HCT116 (cell line): ENCODE measurements around the gene TEAD2. TPM values are rescaled to one million over a fixed set of nuclear protein-coding genes. Genes with fewer than 3 reads are reported as not detected.
A peak's percentile ranks its signal among the peaks of the same experiment; 100 is the strongest.
"Not testable (repeated sequence)": the region's sequence is repeated elsewhere in the genome, so short reads cannot be mapped to it uniquely, and the experiment has no call there.

ENCODE experiments used
- ATAC-seq: fragments of 200-7000 bp; cut with Tn5 transposase; 2 replicates; pipeline ENCODE4 v1.9.1; 2020; ENCODE audit warnings: mild to moderate bottlenecking, moderate library complexity
- BruUV-seq: library from RNA; stranded (reverse); fragments of 400-500 nt; replicated peaks from 2 replicates; lab custom pipeline; 2021; lab: Mats Ljungman, UMichigan
- CTCF ChIA-PET: fragments of 300-600 bp; sonication (Branson Sonifier 250); formaldehyde crosslinking; loops from one replicate; lab custom pipeline; 2021; ENCODE audit warnings: antibody characterized with exemption; lab: Charles Lee
- POLR2A ChIA-PET: fragments of 300-600, 350-600 bp; sonication (Branson Sonifier 250); formaldehyde crosslinking; loops from one replicate; lab custom pipeline; 2021; ENCODE audit warnings: antibody characterized with exemption; lab: Charles Lee
- RAD21 ChIA-PET, 2 experiments: fragments of 300-600 bp; sonication (Branson Sonifier 250); formaldehyde crosslinking; loops; one replicate each; lab custom pipeline; 2023; ENCODE audit warnings: low total read pairs in 2 of 2; ENCODE audit not compliant: uncharacterized antibody in 2 of 2, unreplicated experiment in 2 of 2, low non-redundant PET in 1 of 2; lab: Charles Lee
- DNase-seq: peaks from one replicate; pipeline ENCODE4 v3.0.0-alpha.2; 2010; ENCODE audit warnings: low read depth, low spot score
- H2AFZ ChIP-seq: fragments of 200-600 bp; shearing (Covaris generic), sonication (generic); 2 replicates; pipeline ENCODE4 v1.6.1; 2017; ENCODE audit warnings: low read depth, mixed run types, mixed read lengths, antibody characterized with exemption, low read length; ENCODE audit not compliant: poor library complexity, severe bottlenecking
- H3K27ac ChIP-seq: 2 replicates; pipeline ENCODE4 v1.5.1; 2012; ENCODE audit warnings: low read depth, low read length
- H3K27me3 ChIP-seq: fragments of 200-600 bp; sonication (generic); 2 replicates; pipeline ENCODE4 v1.6.1; 2016; ENCODE audit warnings: mixed run types, low read length, mixed read lengths; ENCODE audit not compliant: insufficient read depth
- H3K36me3 ChIP-seq, 2 experiments: fragments of 200-500 bp in 1 of 2; fragments of 200-600 bp in 1 of 2; sonication (Bioruptor generic) in 1 of 2; sonication (generic) in 1 of 2; 2 replicates each; pipeline versions ENCODE4 v1.5.1 to v1.6.1; 2014 to 2016; ENCODE audit warnings: low read length in 2 of 2, inconsistent platforms in 1 of 2, mixed read lengths in 1 of 2, mixed run types in 1 of 2; ENCODE audit not compliant: insufficient read depth in 2 of 2, control insufficient read depth in 1 of 2
- H3K4me1 ChIP-seq, 2 experiments: fragments of 200-600 bp in 1 of 2; sonication (generic) in 1 of 2; 2 replicates each; pipeline versions ENCODE4 v1.5.1 to v1.6.1; 2012 to 2017; ENCODE audit warnings: low read length in 2 of 2, inconsistent platforms in 1 of 2, mild to moderate bottlenecking in 1 of 2, mixed read lengths in 1 of 2, mixed run types in 1 of 2, moderate library complexity in 1 of 2; ENCODE audit not compliant: insufficient read depth in 2 of 2, control insufficient read depth in 1 of 2
- H3K4me2 ChIP-seq: fragments of 200-600 bp; sonication (generic); 2 replicates; pipeline ENCODE4 v1.6.1; 2017; ENCODE audit warnings: mixed run types, low read length, mixed read lengths
- H3K4me3 ChIP-seq, 2 experiments: fragments of 200-600 bp in 1 of 2; sonication (generic) in 1 of 2; replicated peaks in 1 of 2; 2 replicates each; pipeline ENCODE4 v1.5.1; 2011 to 2016; ENCODE audit warnings: low read length in 2 of 2, control low read depth in 1 of 2, low read depth in 1 of 2, mild to moderate bottlenecking in 1 of 2, mixed read lengths in 1 of 2, mixed run types in 1 of 2
- H3K79me2 ChIP-seq: fragments of 200-600 bp; sonication (generic); 2 replicates; pipeline ENCODE4 v1.6.1; 2017; ENCODE audit warnings: mild to moderate bottlenecking, mixed run types, low read length, moderate library complexity, mixed read lengths; ENCODE audit not compliant: insufficient read depth
- H3K9ac ChIP-seq: fragments of 200-600 bp; sonication (generic); 2 replicates; pipeline ENCODE4 v1.6.1; 2016; ENCODE audit warnings: low read length, mixed read lengths
- H3K9me2 ChIP-seq: fragments of 200-600 bp; sonication (generic), shearing (Covaris generic); 2 replicates; pipeline ENCODE4 v1.6.1; 2017; ENCODE audit warnings: mixed run types, mild to moderate bottlenecking, moderate library complexity; ENCODE audit not compliant: insufficient read depth
- H3K9me3 ChIP-seq, 2 experiments: fragments of 200-500 bp in 1 of 2; fragments of 200-600 bp in 1 of 2; sonication (Bioruptor generic) in 1 of 2; sonication (generic) in 1 of 2; 2 replicates each; pipeline ENCODE4 v1.6.1; 2014 to 2017; ENCODE audit warnings: low read length in 2 of 2, mixed read lengths in 2 of 2, inconsistent platforms in 1 of 2, low read depth in 1 of 2, mild to moderate bottlenecking in 1 of 2, mixed run types in 1 of 2, moderate library complexity in 1 of 2; ENCODE audit not compliant: control insufficient read depth in 1 of 2, insufficient read depth in 1 of 2
- H4K20me1 ChIP-seq: fragments of 200-600 bp; sonication (generic), shearing (Covaris generic); 2 replicates; pipeline ENCODE4 v1.6.1; 2017; ENCODE audit warnings: mixed run types, mild to moderate bottlenecking, moderate library complexity; ENCODE audit not compliant: insufficient read depth
- POLR2A ChIP-seq: IDR thresholded peaks from 2 replicates; pipeline ENCODE4 v1.7.0; 2011; ENCODE audit warnings: borderline replicate concordance; ENCODE audit not compliant: insufficient read depth, insufficient read length; ENCODE audit errors: extremely low read depth
- RAD21 ChIP-seq: IDR thresholded peaks from 2 replicates; pipeline ENCODE4 v1.6.1; 2012; ENCODE audit warnings: low read depth, mild to moderate bottlenecking
- intact Hi-C: fragments of 100-400 bp; cut with micrococcal nuclease; formaldehyde crosslinking; loops from 2 replicates; pipeline ENCODE4 v1.10.0; 2022
- total RNA-seq: library from RNA; stranded (reverse); gene quantifications from one replicate; pipeline ENCODE4 v1.2.1, GENCODE V29; 2021; ENCODE audit not compliant: unreplicated experiment
- TF ChIP-seq, protein P1 (sequence below), 3 experiments: fragments of 200-600 bp in 1 of 3; sonication (generic) in 1 of 3; IDR thresholded peaks in 2 of 3; conservative IDR thresholded peaks in 1 of 3; 2 replicates each; pipeline ENCODE4 v1.5.1; 2012 to 2017; ENCODE audit warnings: low read depth in 2 of 3, low read length in 2 of 3, antibody characterized with exemption in 1 of 3, borderline replicate concordance in 1 of 3, control low read depth in 1 of 3, mild to moderate bottlenecking in 1 of 3, mixed read lengths in 1 of 3, mixed run types in 1 of 3, moderate library complexity in 1 of 3; ENCODE audit not compliant: insufficient read depth in 1 of 3

Gene TEAD2
- total RNA-seq, 1 experiment from 2014 or later, result 31.9 TPM

DNA sequence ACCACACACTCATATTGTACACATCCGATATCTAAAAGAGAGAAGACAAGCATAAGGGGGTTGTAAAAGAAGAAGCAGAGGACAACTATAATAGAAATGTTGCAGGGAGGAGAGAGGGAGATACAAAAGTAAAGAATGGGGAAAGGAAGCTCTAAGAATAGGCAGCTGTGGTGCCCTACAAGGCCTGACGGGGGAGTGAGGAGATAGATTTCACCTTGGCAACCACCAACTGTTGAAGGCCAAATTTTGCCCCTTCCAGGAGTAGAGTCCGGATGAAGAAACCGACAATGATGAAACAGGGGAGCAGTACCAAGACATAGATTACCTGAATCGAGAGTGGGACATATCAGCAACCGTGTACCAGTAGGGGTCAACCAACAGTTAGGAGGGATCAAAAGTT is 53.1 kb downstream of the TEAD2 start:
- no peak for TF ChIP-seq POLR2A
- no peaks in the 10 kb centered on the region for H3K9me2 ChIP-seq
- RAD21 ChIA-PET, result no interaction called here
- no TSS peak for BruUV-seq
- H3K27me3 ChIP-seq, result no peaks in the 10 kb centered on the region
- ATAC-seq (no peak), DNase-seq (no peak)
- CTCF ChIA-PET, result no interaction called here
- H3K9ac ChIP-seq, result no peak overlapping the region
- peaks cover 0 to 2% of the 10 kb centered on the region in 2 experiments; a peak in 1 of 4 replicates for H3K36me3 ChIP-seq
- no peaks in the 10 kb centered on the region for H3K9me3 ChIP-seq
- no peaks in the 10 kb centered on the region for H3K4me1 ChIP-seq
- no peaks in the 10 kb centered on the region for H4K20me1 ChIP-seq
- POLR2A ChIA-PET, result no interaction called here
- no peaks in the 10 kb centered on the region for H3K79me2 ChIP-seq
- H3K4me3 ChIP-seq, result no peak overlapping the region
- H3K4me2 ChIP-seq, result no peak overlapping the region
- no peak overlapping the region for H3K27ac ChIP-seq
- H2AFZ ChIP-seq, result no peak overlapping the region
- intact Hi-C loops, result no loop called here

- TF ChIP-seq, protein P1, sequence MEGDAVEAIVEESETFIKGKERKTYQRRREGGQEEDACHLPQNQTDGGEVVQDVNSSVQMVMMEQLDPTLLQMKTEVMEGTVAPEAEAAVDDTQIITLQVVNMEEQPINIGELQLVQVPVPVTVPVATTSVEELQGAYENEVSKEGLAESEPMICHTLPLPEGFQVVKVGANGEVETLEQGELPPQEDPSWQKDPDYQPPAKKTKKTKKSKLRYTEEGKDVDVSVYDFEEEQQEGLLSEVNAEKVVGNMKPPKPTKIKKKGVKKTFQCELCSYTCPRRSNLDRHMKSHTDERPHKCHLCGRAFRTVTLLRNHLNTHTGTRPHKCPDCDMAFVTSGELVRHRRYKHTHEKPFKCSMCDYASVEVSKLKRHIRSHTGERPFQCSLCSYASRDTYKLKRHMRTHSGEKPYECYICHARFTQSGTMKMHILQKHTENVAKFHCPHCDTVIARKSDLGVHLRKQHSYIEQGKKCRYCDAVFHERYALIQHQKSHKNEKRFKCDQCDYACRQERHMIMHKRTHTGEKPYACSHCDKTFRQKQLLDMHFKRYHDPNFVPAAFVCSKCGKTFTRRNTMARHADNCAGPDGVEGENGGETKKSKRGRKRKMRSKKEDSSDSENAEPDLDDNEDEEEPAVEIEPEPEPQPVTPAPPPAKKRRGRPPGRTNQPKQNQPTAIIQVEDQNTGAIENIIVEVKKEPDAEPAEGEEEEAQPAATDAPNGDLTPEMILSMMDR (IDR thresholded peaks at IDR 0.05 in 2 of 3, conservative IDR thresholded peaks at IDR 0.05 in 1 of 3; ENCODE audit: borderline replicate concordance in 1 of 3, insufficient read depth in 1 of 3, low read depth in 2 of 3, low read length in 2 of 3), result peak in 2 of 3 experiments; percentile 4 to 9; a peak in 1 of 6 replicates
- peak; percentile 20; the same call in 1 of the 2 replicates for TF ChIP-seq RAD21
- H2AFZ ChIP-seq, H3K27ac ChIP-seq, H3K4me3 ChIP-seq, H4K20me1 ChIP-seq, H3K36me3 ChIP-seq, H3K4me1 ChIP-seq, DNase-seq, BruUV-seq, H3K4me2 ChIP-seq, H3K9me2 ChIP-seq, H3K9ac ChIP-seq, intact Hi-C loops, H3K79me2 ChIP-seq, H3K27me3 ChIP-seq, POLR2A ChIA-PET, H3K9me3 ChIP-seq, RAD21 ChIA-PET, CTCF ChIA-PET: not testable (repeated sequence)
- ATAC-seq, result 0 out of 2 replicates have a peak, but pooled peaks have one; percentile 46
These were observed 55.5 kb downstream of the TEAD2 start for GRCh38 chr19:49306734-49307133.
